Stimulated activated naive B cell treated with anti-CD40 and anti-IgM and Interleukin-4, amounts not matched to agents 10 μg/mL and 1 μg/mL and 100 μg/mL, for 72 hours (primary cell): Measurements from ENCODE around the gene PLD5.
"Not testable (repeated sequence)": the region's sequence is repeated elsewhere in the genome, so short reads cannot be mapped to it uniquely, and the experiment has no call there.

ENCODE experiments used
- ATAC-seq, 2 donors: fragments of 150-1000 bp; cut with Tn5 transposase; replicated peaks; 2 replicates each; pipeline ENCODE4 v1.10.0; 2021; ENCODE audit warnings: moderate library complexity in 1 of 2
- DNase-seq: peaks from one replicate; pipeline ENCODE4 v3.0.0; 2021
- H3K27ac Mint-ChIP-seq: one replicate; pipeline ENCODE4 v1.8.0; 2022; ENCODE audit warnings: mild to moderate bottlenecking, mixed read lengths
- H3K27me3 Mint-ChIP-seq, 2 donors: one replicate each; pipeline ENCODE4 v1.8.0; 2022; ENCODE audit warnings: mixed read lengths in 2 of 2
- H3K36me3 Mint-ChIP-seq, 2 donors: one replicate each; pipeline ENCODE4 v1.8.0; 2022; ENCODE audit warnings: mixed read lengths in 2 of 2, mild to moderate bottlenecking in 1 of 2
- H3K4me1 Mint-ChIP-seq, 2 donors: one replicate each; pipeline ENCODE4 v1.8.0; 2022; ENCODE audit warnings: mixed read lengths in 2 of 2, mild to moderate bottlenecking in 1 of 2
- H3K4me3 Mint-ChIP-seq, 2 donors: one replicate each; pipeline ENCODE4 v1.8.0; 2022; ENCODE audit warnings: mild to moderate bottlenecking in 2 of 2, mixed read lengths in 2 of 2, moderate library complexity in 1 of 2
- H3K9me3 Mint-ChIP-seq, 2 donors: one replicate each; pipeline ENCODE4 v1.8.0; 2022; ENCODE audit warnings: mixed read lengths in 2 of 2, mild to moderate bottlenecking in 1 of 2

Gene PLD5

GRCh38 chr1:242426271-242426905, 98.1 kb downstream of the PLD5 start:
- no peak overlapping the region for H3K4me3 Mint-ChIP-seq
- H3K9me3 Mint-ChIP-seq: peaks cover 0 to 7% of the 10 kb centered on the region in 2 donors
- no peaks in the 10 kb centered on the region for H3K4me1 Mint-ChIP-seq
- no peaks in the 10 kb centered on the region for H3K36me3 Mint-ChIP-seq
- DNase-seq (no peak), ATAC-seq (no peak)
- H3K27ac Mint-ChIP-seq: no peak overlapping the region
- H3K27me3 Mint-ChIP-seq: peaks cover 3% of the 10 kb centered on the region in 2 donors

- Mint-ChIP-seq H3K9me3 (peaks cover 0 to 2% of the 10 kb centered on the region in 2 donors), H3K27ac (no peak overlapping the region), H3K4me3 (no peak overlapping the region), H3K4me1 (no peaks in the 10 kb centered on the region), H3K27me3 (peaks cover 0 to 5% of the 10 kb centered on the region in 2 donors), H3K36me3 (no peaks in the 10 kb centered on the region)
- ATAC-seq: no peak
- DNase-seq: no peak
Observed at GRCh38 chr1:242425232-242425631, 99.3 kb downstream of the PLD5 start.

GRCh38 chr1:242416657-242417056, 107.8 kb downstream of the PLD5 start:
- no peaks in the 10 kb centered on the region for H3K4me1 Mint-ChIP-seq
- ATAC-seq (no peak), DNase-seq (no peak)
- no peaks in the 10 kb centered on the region for H3K36me3 Mint-ChIP-seq
- peaks cover 14 to 19% of the 10 kb centered on the region in 2 donors for H3K27me3 Mint-ChIP-seq
- no peaks in the 10 kb centered on the region for H3K9me3 Mint-ChIP-seq
- no peak overlapping the region for H3K27ac Mint-ChIP-seq
- H3K4me3 Mint-ChIP-seq: no peak overlapping the region

GRCh38 chr1:242412921-242413320, 111.6 kb downstream of the PLD5 start:
- DNase-seq (no peak), ATAC-seq (no peak)
- peaks cover 10 to 14% of the 10 kb centered on the region in 2 donors for H3K27me3 Mint-ChIP-seq
- H3K9me3 Mint-ChIP-seq: peaks cover 6 to 7% of the 10 kb centered on the region in 2 donors
- H3K4me3 Mint-ChIP-seq: no peak overlapping the region
- no peaks in the 10 kb centered on the region for H3K36me3 Mint-ChIP-seq
- no peaks in the 10 kb centered on the region for H3K4me1 Mint-ChIP-seq
- H3K27ac Mint-ChIP-seq: no peak overlapping the region

- no peak overlapping the region for H3K4me3 Mint-ChIP-seq
- H3K9me3 Mint-ChIP-seq: peaks cover 6 to 7% of the 10 kb centered on the region in 2 donors
- no peaks in the 10 kb centered on the region for H3K4me1 Mint-ChIP-seq
- H3K36me3 Mint-ChIP-seq: no peaks in the 10 kb centered on the region
- DNase-seq: no peak
- no peak for ATAC-seq
- H3K27ac Mint-ChIP-seq: no peak overlapping the region
- peaks cover 9 to 10% of the 10 kb centered on the region in 2 donors for H3K27me3 Mint-ChIP-seq
Observed at GRCh38 chr1:242411901-242412300, 112.6 kb downstream of the PLD5 start.

- H3K9me3 Mint-ChIP-seq: peaks cover 7 to 8% of the 10 kb centered on the region in 2 donors
- DNase-seq: no peak
Observed at GRCh38 chr1:242405947-242406346, 118.5 kb downstream of the PLD5 start.

GRCh38 chr1:242404296-242404695, 120.2 kb downstream of the PLD5 start:
- no peaks in the 10 kb centered on the region for H3K4me1 Mint-ChIP-seq
- ATAC-seq: no peak
- H3K27me3 Mint-ChIP-seq: no peaks in the 10 kb centered on the region
- H3K4me3 Mint-ChIP-seq: no peak overlapping the region
- DNase-seq: no peak
- peaks cover 7% of the 10 kb centered on the region in 2 donors for H3K9me3 Mint-ChIP-seq
- H3K27ac Mint-ChIP-seq: no peak overlapping the region
- no peaks in the 10 kb centered on the region for H3K36me3 Mint-ChIP-seq

More at GRCh38 chr1:242405947-242406346, 118.5 kb downstream of the PLD5 start:
- Mint-ChIP-seq H3K27me3 (no peaks in the 10 kb centered on the region), H3K36me3 (no peaks in the 10 kb centered on the region), H3K27ac (no peak overlapping the region), H3K4me1 (no peaks in the 10 kb centered on the region), H3K4me3 (no peak overlapping the region)
- ATAC-seq: no peak

GRCh38 chr1:242402956-242403355, 121.5 kb downstream of the PLD5 start:
- peaks cover under 1 to 1% of the 10 kb centered on the region in 2 donors for H3K9me3 Mint-ChIP-seq
- H3K36me3 Mint-ChIP-seq: no peaks in the 10 kb centered on the region
- DNase-seq (no peak), ATAC-seq (no peak)
- H3K4me1 Mint-ChIP-seq: no peaks in the 10 kb centered on the region
- no peak overlapping the region for H3K4me3 Mint-ChIP-seq
- H3K27ac Mint-ChIP-seq: no peak overlapping the region
- H3K27me3 Mint-ChIP-seq: no peaks in the 10 kb centered on the region

GRCh38 chr1:242401937-242402336, 122.6 kb downstream of the PLD5 start:
- no peaks in the 10 kb centered on the region for H3K36me3 Mint-ChIP-seq
- DNase-seq: no peak
- no peaks in the 10 kb centered on the region for H3K4me1 Mint-ChIP-seq
- no peak overlapping the region for H3K27ac Mint-ChIP-seq
- ATAC-seq: no peak
- no peak overlapping the region for H3K4me3 Mint-ChIP-seq
- H3K9me3 Mint-ChIP-seq: peaks cover 0 to 1% of the 10 kb centered on the region in 2 donors
- H3K27me3 Mint-ChIP-seq: no peaks in the 10 kb centered on the region

GRCh38 chr1:242398351-242398750, 126.1 kb downstream of the PLD5 start:
- peaks cover 0 to 1% of the 10 kb centered on the region in 2 donors for H3K9me3 Mint-ChIP-seq
- no peak overlapping the region for H3K4me3 Mint-ChIP-seq
- H3K36me3 Mint-ChIP-seq: no peaks in the 10 kb centered on the region
- DNase-seq (no peak), ATAC-seq (no peak)
- no peak overlapping the region for H3K27ac Mint-ChIP-seq
- no peaks in the 10 kb centered on the region for H3K27me3 Mint-ChIP-seq
- H3K4me1 Mint-ChIP-seq: no peaks in the 10 kb centered on the region

GRCh38 chr1:242391896-242392295, 132.6 kb downstream of the PLD5 start:
- no peak for ATAC-seq
- H3K27me3 Mint-ChIP-seq: peaks cover 0 to 5% of the 10 kb centered on the region in 2 donors
- no peak overlapping the region for H3K27ac Mint-ChIP-seq

GRCh38 chr1:242376121-242376520, 148.4 kb downstream of the PLD5 start:
- H3K4me3 Mint-ChIP-seq, H3K4me1 Mint-ChIP-seq, DNase-seq, H3K27me3 Mint-ChIP-seq, H3K36me3 Mint-ChIP-seq, ATAC-seq, H3K27ac Mint-ChIP-seq: not testable (repeated sequence)
- H3K9me3 Mint-ChIP-seq: peaks cover 13 to 15% of the 10 kb centered on the region in 2 donors

More at GRCh38 chr1:242391896-242392295, 132.6 kb downstream of the PLD5 start:
- Mint-ChIP-seq H3K36me3 (no peaks in the 10 kb centered on the region), H3K9me3 (peaks cover 5 to 8% of the 10 kb centered on the region in 2 donors), H3K4me1 (no peaks in the 10 kb centered on the region), H3K4me3 (no peak overlapping the region)
- DNase-seq: no peak

- ATAC-seq, H3K4me3 Mint-ChIP-seq, H3K27ac Mint-ChIP-seq, H3K4me1 Mint-ChIP-seq, H3K36me3 Mint-ChIP-seq, H3K27me3 Mint-ChIP-seq, H3K9me3 Mint-ChIP-seq, DNase-seq: not testable (repeated sequence)
Observed at GRCh38 chr1:242350446-242350845, 174.1 kb downstream of the PLD5 start.

GRCh38 chr1:242349636-242350035, 174.9 kb downstream of the PLD5 start:
- ATAC-seq (no peak), DNase-seq (no peak)
- H3K36me3 Mint-ChIP-seq: peaks cover 0 to 4% of the 10 kb centered on the region in 2 donors
- peaks cover 2 to 4% of the 10 kb centered on the region in 2 donors for H3K9me3 Mint-ChIP-seq
- H3K4me1 Mint-ChIP-seq: no peaks in the 10 kb centered on the region
- H3K27me3 Mint-ChIP-seq: peaks cover 0 to 3% of the 10 kb centered on the region in 2 donors
- no peak overlapping the region for H3K4me3 Mint-ChIP-seq
- H3K27ac Mint-ChIP-seq: no peak overlapping the region

GRCh38 chr1:242330865-242331264, 193.6 kb downstream of the PLD5 start:
- not testable (repeated sequence) for H3K9me3 Mint-ChIP-seq, DNase-seq, H3K27me3 Mint-ChIP-seq, H3K36me3 Mint-ChIP-seq, ATAC-seq, H3K4me1 Mint-ChIP-seq, H3K27ac Mint-ChIP-seq, H3K4me3 Mint-ChIP-seq
